Caki2 (cell line): ENCODE measurements around the gene ELP1. TPM values are rescaled to one million over a fixed set of nuclear protein-coding genes. Genes with fewer than 3 reads are reported as not detected.
"Not testable (repeated sequence)": the region's sequence is repeated elsewhere in the genome, so short reads cannot be mapped to it uniquely, and the experiment has no call there.

Experiments used
- DNase-seq: peaks from one replicate; pipeline ENCODE4 v3.0.0-alpha.2; 2015; ENCODE audit warnings: low read depth
- in situ Hi-C: cut with HindIII; loops from 2 replicates; pipeline ENCODE4 v1.10.0; 2016; ENCODE audit warnings: low sequenced_read_pairs, low pct_unique_long_range_greater_than_20kb, mixed read lengths
- total RNA-seq: library from RNA; depleted of rRNA; stranded (reverse); fragments of >200 nt; shearing (Covaris generic); gene quantifications from 2 replicates; pipeline ENCODE4 v1.2.3, GENCODE V29; 2014; ENCODE audit warnings: low replicate concordance

The ELP1 gene
- total RNA-seq, 1 experiment from 2014 or later = 22.1 TPM

DNA sequence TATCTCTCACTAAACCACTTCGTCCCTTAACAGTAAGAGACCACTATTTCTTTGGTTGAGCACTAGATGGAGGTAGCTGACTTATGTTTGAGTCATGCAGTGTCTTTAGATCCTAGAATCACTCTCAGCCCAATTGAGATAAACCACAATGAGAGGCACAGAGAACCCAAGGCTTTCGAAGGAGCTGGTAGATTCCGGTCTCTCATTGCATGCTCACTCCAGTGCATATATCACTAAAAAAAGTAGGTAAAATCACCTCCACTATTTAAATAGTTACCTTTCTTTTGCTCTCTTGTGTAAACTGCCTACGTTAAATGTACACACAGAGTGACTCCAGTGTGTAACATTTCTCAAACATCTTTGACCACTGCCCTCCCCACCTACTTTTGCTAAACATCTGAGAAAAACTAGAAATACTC lies 44.3 kb downstream of the ELP1 start:
- peak; percentile 6 for DNase-seq
- in situ Hi-C loops = no loop called here

DNA sequence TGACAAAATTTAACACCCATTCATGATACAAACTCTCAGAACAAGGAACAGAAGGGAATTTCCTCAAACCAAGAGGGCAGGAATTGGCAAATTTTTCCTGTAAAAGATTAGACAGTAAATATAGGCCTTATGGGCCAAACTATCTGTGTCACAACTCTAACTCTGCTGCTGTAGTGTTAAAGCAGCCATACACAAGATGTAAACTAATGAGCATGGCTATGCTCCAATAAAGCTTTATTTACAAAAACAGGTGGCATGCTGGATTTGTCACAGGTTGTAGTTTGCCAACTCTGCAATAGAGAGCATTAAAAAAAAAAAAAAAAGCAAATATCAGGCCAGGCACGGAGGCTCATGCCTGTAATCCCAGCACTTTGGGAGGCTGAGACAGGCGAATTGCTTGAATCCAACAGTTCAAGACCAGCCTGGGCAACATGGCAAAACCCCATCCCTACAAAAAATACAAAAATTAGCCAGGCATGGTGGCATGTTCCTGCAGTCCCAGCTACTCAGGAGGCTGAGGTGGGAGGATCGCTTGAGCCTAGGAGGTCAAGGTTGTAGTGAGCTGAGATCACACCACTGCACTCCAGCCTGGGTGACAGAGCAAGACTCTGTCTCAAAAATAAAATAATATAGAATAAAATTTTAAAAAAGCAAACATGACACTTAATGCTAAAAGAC lies 47.2 kb downstream of the ELP1 start:
- DNase-seq, in situ Hi-C loops: not testable (repeated sequence)

DNA sequence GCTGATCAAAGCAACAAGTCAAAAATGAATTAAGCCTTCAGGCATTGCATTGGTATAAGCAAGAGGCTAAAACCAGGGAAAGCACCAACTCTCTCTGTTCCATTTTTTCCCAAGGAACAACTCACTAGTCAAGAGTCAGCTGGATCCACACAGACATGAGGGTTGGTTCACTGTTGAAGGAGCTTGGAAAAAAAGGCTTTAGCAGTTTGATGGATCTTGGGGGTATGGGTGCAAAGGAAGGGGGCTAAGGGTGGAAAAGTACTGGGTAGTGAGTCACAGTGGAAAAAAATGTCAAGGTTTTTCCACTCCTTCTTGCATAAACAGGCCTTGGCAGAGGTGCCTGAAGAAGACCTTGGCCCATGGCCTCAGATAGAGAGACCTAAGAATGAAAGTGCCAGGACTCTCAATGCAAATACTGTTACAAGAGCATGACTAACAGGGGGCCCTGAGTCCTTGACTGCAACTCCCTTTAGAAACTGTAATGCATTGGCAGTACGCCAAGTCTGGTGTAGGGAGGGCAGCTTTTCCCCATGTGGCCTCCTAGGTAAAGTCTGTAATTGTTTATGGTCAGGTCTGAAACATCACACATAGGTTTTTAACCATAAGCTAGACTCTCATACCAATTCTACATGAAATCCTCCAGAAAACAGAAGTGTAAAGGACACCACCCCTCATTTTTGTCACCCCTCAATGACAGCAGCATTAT lies 48.1 kb downstream of the ELP1 start:
- in situ Hi-C loops = no loop called here
- DNase-seq = peak; percentile 38

DNA sequence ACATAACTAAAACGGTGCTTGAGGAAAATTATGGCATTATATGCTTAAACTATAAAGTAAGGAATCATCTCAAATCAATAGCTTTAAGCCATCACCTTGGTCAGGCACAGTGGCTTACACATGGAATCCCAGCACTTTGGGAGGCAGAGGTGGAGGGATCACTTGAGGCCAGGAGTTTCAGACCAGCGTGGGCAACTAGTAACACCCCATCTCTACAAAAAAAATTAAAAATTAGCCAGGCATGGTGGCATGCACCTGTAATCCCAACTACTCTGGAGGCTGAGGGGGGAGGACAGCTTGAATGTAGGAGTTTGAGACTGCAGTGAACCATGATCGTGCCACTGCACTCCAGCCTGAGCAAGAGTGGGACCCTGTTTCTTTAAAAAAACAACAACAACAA lies 49.2 kb downstream of the ELP1 start:
- in situ Hi-C loops = no loop called here
- no peak for DNase-seq

DNA sequence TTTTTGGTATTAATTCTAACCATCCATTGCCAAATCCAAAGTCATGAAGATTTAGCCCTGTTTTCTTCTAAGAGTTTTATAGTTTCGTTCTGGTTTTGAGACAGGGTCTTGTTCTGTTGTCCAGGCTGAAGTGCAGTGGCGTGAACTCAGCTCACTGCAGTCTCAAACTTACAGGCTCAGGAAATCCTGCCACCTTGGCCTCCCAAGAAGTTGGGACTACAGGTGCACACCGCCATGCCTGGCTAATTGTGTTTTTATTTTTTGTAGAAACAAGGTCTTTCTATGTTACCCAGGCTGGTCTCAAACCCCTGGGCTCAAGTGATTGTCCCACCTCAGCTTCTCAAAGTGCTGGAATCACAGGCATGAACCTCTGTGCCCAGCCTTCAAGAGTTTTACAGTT lies 50.8 kb downstream of the ELP1 start:
- no peak for DNase-seq
- in situ Hi-C loops = no loop called here

DNA sequence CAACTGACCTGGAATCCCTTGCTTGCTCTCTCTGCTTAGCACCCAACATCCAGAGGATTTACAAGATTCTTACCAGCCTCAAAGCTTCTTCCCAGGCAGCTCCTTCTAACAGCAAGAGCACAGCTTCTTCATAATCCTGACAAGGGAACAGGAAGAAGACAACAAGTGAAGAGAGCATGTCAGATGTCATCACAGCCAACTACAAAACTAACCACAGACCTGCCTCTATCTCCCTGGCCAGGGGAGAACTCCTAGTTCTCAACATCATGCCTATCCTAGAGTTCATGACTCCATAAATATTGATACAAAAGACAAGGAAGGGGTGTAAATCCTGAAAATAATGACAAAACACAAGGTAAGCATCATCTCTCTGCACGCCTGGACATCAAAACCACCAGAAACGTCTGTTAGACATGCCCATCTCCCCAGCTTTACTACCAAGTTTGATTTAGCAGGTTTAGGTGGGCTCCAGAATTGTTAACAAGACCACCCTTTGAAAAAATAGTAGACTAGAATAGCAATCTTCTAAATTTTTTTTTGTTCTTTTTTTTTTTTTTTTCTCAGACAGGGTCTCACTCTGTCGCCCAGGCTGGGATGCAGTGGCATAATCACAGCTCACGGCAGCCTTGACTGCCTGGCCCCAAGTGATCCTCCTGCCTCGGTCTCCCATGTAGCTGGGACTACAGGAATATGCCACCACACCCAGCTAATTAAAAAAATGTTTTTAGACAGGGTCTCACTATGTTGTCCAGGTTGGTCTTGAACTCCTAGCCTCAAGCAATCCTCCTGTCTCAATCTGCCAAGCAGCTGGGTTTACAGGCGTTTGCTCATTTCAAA lies 51.7 kb downstream of the ELP1 start:
- in situ Hi-C loops = no loop called here
- DNase-seq = no peak

DNA sequence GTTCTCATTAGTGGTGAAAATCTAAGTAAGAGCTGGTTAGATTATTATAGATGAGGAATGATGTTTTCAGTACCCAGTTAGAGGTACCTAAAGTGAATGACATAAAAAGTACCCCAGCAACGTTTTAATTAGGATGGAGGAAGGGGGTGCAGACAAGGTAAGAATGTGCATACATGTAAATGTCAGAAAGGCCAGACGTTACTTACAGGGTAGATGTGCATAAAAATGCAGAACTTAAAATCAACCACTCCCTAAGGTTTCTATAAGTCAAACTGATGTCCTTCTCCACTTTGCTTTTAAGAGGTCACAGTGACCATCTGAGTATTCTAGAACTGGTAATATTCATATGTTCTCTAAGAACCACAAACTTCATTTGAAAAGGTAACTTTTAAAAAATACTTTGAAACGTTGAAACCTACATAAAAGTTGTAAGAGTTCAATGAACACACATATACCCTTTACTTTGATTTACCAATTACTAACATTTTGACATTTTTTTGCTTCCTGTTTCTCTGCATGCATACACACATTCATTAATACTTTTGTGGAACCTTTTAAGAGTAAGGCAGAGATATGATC lies 53.1 kb downstream of the ELP1 start:
- in situ Hi-C loops = no loop called here
- DNase-seq = no peak

DNA sequence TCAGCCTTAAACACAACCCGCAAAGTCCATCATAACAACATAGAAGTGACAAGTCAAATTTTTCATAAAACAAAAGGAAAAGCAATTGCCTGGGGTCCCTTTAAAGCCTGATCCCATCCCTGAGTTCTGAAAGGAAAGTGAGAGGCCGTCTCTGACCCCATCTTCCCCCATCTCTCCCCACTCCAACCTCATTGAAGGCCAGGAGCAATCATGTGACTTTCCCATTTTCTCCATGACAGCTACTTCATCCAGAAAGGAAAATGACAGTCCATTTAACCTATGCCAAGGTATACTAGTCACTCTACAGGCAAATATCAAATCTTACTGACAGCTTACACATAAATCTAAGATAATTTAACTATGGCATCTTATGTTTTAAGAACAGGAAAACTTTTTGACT lies 56.4 kb downstream of the ELP1 start:
- no peak for DNase-seq
- in situ Hi-C loops = no loop called here

DNA sequence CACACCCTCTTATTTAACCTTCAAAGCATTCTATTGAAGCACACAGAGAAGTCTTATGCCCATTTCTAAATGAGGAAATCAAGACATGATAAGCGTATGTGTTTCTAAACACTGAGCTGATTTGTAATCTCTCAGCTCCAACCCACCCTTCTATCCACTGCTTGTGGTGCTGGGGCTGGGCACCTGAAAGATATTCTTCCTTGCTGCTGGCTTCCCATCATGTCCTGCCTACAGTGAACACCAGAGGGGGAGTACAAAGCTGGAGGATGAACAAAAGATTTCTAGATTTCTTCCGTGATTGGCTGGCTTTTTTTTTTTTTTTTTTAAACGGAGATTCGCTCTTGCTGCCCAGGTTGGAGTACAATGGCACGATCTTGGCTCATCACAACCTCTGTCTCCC lies 57.5 kb downstream of the ELP1 start:
- in situ Hi-C loops = no loop called here

DNA sequence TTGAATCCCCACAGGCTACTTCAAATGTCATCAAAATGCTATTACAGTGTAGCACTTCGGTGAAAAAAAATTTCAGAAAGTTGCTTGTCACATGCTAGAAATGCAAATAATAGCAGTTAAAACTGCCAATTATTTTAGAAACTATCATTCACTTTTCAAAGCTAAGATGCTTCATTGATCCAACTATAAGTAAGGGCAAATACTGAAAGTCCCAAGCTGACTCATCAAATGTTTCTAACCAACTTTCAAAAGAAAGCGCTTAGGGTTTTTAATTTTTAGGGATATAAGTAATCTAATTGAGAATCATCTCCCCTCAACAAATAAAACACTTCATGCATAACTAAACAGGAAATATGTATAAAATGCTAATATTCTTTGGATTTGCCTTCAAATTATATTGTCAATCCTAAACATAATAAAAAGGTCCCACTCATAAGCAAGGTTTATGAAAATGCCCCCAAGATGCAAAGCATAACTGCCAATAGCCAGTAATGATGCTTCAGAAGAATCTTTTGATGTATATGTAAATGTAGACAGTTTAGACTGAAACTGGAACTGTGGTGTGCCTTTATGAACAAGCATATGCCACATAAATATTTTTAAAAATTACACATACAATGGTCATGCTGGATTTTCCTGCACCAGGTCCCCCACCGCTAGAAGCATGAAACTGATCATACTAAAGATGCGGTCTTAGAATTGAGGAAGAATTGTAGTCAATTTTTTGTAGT lies 59.7 kb downstream of the ELP1 start:
- no peak for DNase-seq
- in situ Hi-C loops = no loop called here

More for the DNA sequence above, 57.5 kb downstream of the ELP1 start:
- DNase-seq = no peak

DNA sequence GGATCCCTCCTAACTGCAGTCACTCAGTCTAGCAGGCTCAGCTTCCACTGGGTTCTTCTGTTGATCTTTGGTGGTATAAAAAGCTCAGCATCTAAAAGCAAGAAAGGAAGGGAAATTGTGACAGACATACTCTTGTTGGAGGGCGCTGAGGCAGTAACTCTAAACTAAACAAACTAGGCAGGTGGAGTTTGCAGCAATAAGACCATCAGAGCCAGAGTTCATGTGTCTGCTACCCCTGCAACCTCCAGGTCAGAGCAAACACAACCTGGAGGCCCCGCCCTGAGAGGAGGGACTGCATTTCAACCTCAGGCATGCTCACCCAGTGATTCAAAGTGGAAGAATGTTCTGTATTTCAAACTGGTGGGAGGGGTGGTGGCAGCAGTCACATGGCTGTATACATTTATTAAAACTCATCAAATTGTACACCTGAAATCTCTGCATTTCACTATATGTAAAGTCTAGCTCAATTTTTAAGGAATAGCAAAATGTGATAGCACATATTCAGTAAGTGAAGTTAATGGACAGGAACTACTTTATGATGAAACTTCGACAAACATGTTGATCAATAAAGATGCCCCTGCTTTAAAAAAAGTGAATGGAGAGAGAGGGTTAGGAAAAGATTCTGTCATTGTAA lies 64.7 kb downstream of the ELP1 start:
- DNase-seq = peak; percentile 53

DNA sequence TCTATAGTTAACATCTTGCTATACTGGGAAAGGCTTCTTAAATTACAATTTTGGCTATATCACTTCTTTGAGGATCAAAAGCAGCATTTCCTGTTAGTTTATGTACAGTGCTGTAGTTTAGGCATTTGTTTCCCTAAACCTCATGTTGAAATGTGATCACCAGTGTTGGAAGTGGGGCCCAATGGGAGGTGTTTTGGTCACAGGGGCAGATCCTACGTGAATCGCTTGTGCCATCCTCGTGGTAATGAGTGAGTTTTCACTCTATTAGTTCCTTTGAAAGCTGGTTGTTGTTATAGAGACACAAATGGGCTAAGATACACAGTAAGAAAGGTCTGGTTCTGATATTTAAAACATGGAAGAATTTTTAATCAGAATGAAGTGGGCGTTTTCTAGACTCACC lies 66.1 kb downstream of the ELP1 start:
- DNase-seq = no peak

More for the DNA sequence above, 64.7 kb downstream of the ELP1 start:
- in situ Hi-C loops = no loop called here

DNA sequence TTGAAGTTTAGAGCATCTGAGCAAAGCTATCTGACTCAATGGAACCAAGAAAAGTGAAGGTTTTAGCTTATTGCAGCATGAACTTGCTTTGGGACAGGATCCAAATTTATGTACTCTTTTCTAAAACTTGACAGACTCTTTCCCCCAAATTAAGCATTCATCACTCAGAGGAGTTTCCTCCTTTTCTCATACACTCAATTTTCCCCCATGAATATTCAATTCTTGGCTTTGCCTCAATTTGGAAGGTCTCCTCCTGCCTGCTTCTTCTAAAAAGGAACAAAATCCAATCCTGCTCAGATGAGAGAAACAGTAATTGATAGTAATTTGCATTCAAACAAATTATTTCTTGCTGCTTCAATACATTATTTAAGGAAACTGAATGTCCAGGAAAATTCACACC lies 66.8 kb downstream of the ELP1 start:
- DNase-seq = no peak
- in situ Hi-C loops = no loop called here

More for the DNA sequence above, 66.1 kb downstream of the ELP1 start:
- in situ Hi-C loops = no loop called here

DNA sequence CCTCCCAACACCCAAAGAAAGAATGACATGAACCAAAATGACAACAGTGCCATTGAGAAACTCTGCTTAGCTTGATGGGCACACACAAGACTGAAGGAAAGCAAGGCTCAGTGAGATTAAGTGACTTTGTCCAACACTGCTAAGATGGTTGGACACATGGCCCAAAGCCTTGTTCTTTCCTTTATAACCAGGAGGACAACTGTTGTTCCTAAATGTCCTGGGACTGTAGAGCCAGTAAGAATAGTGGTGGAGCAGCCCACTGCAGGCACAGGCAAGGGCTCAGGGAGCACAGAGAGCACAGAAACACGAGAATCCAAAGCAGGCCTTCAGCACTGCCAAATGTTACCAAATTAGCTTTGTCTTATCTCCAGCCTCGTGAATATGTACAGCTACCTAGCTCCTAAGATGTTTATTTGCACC lies 67.9 kb downstream of the ELP1 start:
- in situ Hi-C loops = no loop called here

DNA sequence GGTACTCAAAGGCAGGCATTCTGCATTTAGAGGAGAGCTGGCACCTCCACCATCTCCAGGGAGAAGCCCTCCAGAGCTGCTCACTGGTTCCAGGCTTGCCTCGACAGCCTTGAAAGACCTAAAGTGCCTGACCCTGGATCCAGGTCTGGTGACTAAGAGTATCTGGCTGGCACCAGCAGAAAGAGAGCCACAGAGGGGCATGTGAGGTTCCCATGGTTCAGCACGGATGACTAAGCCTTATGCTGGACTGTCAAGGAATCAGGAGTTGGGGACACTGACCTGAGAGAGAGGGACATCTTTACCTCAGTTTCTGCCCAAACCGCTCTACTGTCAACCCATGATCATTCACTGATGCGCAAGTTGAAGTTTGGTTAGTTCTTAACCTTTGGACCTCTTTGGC lies 68.9 kb downstream of the ELP1 start:
- no peak for DNase-seq
- in situ Hi-C loops = no loop called here

More for the DNA sequence above, 67.9 kb downstream of the ELP1 start:
- DNase-seq = no peak

DNA sequence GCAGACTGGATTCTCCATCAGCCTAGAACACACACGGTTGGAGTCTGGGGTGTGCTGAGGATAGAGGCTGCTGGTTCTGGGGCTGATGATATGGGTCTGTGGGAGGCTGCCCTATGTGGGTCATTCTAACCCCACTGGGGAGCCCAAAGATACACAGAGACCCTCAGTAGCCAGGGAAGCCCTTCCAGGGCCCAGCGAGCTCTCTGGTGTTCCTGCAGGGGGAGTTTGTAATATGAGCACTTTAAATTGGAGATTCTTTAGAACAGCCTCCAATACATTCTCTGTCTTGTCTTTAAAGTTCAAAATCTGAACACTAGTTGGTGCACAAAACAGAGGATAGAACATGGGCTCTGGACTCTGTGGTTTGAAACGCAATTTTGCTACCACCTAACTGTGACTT lies 69.5 kb downstream of the ELP1 start:
- DNase-seq = no peak
- in situ Hi-C loops = no loop called here

DNA sequence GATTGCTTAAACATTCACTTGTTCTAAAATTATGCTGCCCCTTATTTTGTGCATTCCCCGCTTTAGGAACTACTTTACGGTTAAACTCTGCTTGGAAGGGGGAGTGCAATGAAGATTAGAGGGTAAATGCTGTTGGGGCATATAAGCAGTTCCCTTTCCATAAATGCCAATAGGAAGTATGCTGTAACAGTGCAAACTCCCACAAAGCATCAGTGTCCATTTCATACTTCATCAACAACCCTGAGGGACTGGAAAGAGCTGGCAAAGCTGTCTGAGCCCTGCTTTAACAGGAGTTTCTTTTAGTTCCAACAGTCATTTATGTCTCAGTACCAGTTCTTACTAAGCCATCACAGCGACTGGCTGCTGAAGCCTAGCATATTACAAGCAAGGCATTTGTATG lies 70.0 kb downstream of the ELP1 start:
- DNase-seq = no peak
- in situ Hi-C loops = no loop called here

DNA sequence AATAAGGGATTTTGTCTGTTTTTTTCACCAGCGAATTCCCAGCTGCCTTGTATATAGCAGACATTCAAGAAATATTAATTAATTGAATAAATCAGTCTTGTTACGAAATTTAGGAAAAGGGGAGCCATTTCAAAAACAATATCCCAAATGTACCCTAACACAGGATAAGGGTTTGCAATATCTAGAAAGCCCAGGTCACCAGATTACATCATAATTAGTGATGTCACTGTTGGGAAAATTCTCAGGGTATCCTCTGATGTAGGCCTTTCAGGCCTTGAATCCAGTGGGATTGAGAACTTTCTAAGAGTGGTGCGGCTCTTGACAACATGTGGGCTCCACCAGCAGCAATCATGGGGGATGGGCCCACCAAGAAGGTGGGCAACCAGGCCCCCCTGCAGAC lies 71.9 kb downstream of the ELP1 start, which contains the start of gene ACTL7A:
Gene ACTL7A, plus strand, starts transcription at position 270 of the 400 bp plus-strand sequence. Its CDS starts 57 bp downstream, at position 327.
- in situ Hi-C loops = no loop called here
- DNase-seq = no peak
